Caki2 (cell line): ENCODE measurements around the gene MAPK8IP1. TPM values are rescaled to one million over a fixed set of nuclear protein-coding genes. Genes with fewer than 3 reads are reported as not detected.
"Not testable (repeated sequence)": the region's sequence is repeated elsewhere in the genome, so short reads cannot be mapped to it uniquely, and the experiment has no call there.

Source experiments
- DNase-seq: peaks from one replicate; pipeline ENCODE4 v3.0.0-alpha.2; 2015; ENCODE audit warnings: low read depth
- in situ Hi-C: cut with HindIII; loops from 2 replicates; pipeline ENCODE4 v1.10.0; 2016; ENCODE audit warnings: low sequenced_read_pairs, low pct_unique_long_range_greater_than_20kb, mixed read lengths
- total RNA-seq: library from RNA; depleted of rRNA; stranded (reverse); fragments of >200 nt; shearing (Covaris generic); gene quantifications from 2 replicates; pipeline ENCODE4 v1.2.3, GENCODE V29; 2014; ENCODE audit warnings: low replicate concordance

Gene MAPK8IP1
- total RNA-seq, 1 experiment from 2014 or later, result 6.5 TPM

DNA sequence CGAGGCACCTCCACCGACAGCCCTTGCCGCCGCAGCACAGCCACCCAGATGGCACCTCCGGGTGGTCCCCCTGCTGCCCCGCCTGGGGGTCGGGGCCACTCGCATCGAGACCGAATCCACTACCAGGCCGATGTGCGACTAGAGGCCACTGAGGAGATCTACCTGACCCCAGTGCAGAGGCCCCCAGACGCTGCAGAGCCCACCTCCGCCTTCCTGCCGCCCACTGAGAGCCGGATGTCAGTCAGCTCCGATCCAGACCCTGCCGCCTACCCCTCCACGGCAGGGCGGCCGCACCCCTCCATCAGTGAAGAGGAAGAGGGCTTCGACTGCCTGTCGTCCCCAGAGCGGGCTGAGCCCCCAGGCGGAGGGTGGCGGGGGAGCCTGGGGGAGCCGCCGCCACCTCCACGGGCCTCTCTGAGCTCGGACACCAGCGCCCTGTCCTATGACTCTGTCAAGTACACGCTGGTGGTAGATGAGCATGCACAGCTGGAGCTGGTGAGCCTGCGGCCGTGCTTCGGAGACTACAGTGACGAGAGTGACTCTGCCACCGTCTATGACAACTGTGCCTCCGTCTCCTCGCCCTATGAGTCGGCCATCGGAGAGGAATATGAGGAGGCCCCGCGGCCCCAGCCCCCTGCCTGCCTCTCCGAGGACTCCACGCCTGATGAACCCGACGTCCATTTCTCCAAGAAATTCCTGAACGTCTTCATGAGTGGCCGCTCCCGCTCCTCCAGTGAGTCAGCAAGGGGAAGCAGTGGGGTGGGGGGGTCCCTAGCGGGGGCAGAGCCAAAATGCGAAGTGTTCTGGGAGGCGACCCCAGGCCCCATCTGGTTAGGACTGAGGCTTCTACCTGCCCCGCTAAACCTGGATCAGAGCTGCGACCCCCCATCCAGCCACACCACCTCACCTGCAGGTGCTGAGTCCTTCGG, 17.3 kb downstream of the MAPK8IP1 start:
- DNase-seq, result no peak
- in situ Hi-C loops, result no loop called here

DNA sequence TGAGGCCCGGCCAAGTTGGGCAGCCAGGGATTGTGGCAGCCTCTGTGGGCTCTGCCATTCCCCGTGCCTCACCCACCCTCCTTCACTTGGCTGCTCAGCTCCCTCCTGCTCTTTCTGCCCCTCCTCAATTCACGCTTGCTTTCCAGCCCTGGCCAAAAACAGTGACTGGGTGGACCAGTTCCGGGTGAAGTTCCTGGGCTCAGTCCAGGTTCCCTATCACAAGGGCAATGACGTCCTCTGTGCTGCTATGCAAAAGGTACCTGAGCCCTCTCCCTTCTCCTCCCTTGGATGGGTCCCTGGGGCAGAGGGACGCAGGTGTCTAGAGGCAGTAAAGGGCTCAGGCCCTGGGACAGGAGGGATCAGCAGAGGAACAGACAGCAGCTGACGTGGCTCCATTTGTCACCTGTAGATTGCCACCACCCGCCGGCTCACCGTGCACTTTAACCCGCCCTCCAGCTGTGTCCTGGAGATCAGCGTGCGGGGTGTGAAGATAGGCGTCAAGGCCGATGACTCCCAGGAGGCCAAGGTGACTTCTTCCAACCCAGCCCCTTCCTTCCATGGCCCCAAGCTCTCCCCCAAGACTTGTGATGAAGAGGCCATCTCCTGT, 19.0 kb downstream of the MAPK8IP1 start:
- in situ Hi-C loops, result no loop called here
- no peak for DNase-seq

DNA sequence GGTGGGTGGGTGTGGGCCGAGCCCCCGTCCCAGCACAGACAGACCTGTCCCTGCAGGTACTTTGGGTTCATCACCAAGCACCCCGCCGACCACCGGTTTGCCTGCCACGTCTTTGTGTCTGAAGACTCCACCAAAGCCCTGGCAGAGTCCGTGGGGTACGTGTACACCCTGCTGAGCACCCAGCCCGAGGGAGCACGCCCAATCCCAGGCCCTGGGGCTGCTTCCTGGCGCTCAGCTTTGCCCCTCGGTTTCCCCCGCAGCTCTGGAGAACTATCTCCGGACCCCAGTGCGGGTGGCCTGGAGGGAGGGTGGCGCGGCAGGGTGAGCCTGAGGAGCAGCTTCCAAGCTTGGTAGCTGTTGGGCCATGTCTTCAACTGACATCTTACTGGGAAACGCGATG, 19.6 kb downstream of the MAPK8IP1 start:
- no peak for DNase-seq
- in situ Hi-C loops, result no loop called here

DNA sequence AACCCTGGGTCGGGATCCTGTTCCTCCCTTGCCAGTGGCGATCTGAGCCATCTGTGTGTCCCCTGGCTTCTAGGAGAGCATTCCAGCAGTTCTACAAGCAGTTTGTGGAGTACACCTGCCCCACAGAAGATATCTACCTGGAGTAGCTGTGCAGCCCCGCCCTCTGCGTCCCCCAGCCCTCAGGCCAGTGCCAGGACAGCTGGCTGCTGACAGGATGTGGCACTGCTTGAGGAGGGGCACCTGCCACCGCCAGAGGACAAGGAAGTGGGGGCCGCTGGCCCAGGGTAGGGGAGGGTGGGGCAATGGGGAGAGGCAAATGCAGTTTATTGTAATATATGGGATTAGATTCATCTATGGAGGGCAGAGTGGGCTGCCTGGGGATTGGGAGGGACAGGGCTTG, 20.1 kb downstream of the MAPK8IP1 start:
- DNase-seq, in situ Hi-C loops: not testable (repeated sequence)

DNA sequence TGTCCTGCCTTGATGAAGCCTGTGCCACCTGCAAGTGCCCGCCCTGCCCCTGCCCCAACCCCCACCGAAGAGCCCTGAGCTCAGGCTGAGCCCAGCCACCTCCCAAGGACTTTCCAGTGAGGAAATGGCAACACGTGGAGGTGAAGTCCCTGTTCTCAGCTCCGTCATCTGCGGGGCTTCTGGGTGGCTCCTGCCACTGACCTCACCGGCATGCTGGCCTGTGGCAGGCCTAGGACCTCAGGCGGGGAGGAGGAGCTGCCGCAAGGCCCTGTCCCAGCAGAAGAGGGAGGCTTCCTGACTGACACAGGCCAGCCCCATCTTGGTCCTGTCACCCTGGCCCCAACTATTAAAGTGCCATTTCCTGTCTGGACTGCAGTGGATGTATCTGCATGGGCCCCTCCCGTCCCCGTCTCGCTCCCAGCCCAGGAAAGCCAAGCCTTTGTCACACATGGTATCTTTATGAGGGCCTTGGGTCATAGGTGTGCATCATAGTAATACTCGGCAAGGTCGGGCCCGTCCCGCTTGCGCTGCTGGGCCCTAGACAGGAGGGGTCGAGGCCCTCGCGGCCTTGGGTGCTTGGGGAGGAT, 20.7 kb downstream of the MAPK8IP1 start:
- in situ Hi-C loops, result no loop called here
- no peak for DNase-seq

DNA sequence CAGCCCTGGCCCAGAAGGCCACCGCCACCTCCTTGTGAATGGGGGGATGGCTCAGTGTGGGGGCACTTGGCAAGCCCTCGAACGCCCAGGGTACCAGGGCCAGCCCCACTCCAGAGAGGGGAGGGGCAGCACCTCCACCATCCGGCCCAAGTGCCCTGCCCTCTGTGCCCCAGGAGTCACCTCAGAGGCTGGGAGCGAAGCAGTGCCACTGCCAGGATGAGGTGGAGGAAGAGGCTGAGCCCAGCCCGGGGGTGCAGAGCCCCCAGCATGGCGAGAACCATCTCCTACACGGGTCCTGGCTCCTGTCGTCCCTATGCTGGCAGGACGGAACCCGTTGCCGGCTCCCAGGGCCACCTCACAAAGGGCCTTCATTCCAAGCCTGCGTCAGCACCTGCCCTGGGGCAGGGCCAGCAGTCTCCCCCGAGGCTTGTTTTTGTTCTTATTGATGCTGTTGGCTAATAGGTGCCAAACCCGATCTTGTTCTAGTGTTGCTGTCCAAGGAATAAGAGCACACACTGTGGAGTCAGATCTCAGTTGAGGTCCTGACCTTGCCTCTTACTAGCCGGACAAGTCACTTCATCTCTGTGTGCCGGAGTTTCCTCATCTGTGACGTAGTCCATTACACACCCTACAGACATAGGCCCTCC, 21.6 kb downstream of the MAPK8IP1 start, which contains the start of gene FREY1:
TSS of gene FREY1 (minus strand) at position 307 of the 647 bp plus-strand sequence. CDS start at position 281, 26 bp downstream.
- in situ Hi-C loops, result no loop called here
- no peak for DNase-seq

DNA sequence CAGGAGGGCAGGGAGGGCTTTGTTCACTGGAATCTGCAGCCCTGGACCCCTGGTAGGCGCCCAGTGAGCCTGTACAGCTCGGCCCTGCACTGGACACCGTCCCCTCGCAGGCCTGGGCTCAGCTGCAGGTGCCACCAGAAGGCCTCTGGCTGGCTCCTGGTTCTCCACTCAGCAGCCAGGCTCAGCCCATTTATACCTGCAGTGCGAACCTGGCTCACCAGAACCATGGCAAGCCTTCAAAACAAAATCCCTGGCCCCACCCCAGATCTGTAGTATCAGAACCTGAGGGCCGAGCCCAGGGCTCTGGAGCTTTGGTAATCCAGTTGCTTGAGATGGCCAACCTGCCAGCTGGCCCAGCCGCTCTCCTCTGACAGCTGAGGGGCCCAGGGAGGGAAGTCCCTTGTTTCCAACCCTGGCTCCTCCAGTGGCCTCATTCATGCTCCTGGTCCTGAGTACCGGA, 22.5 kb downstream of the MAPK8IP1 start:
- in situ Hi-C loops, result no loop called here
- no peak for DNase-seq

DNA sequence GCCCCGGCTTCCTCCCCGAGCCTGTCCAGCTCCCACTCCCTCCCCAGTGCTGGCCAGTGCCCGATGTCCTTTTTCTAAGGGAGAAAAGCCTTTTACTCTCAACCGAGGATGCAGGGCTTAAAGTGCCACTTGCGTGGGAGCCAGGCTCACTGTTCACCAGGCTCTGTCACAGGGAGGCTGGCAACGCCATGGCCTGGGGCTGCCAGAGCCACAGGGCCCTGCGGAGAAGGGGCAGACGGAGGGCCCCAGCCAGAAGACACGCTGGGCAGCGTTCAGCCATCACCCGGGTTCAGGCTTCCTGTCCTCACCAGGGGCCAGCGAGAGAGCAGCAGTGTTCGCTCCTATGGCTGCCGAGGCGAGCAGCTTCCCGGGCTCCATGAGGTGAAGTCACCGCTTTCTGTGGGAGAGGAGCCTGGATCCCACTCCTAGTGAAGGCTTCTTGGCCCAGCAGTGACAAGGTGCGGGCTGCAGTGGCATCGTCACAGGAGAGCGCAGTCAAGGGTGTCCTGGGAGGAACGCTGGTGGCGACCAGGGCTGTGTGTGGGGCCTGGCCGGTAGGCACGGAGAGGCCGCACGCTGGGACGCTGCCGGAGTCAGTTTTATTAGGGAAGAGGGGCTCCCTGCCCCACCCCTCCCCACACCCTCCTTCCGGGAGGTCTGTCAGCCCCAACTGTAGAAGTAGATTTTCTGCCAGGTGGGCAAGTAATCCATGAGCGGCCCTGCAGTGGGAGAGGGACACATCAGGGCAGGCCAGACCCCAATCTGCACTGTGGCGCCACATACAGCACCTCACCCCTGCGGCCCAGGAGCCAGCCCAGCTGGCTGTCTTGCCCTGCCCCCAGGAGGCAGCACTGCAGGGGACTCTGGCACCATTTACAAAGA, 24.4 kb downstream of the MAPK8IP1 start:
- DNase-seq, result no peak
- in situ Hi-C loops, result no loop called here

DNA sequence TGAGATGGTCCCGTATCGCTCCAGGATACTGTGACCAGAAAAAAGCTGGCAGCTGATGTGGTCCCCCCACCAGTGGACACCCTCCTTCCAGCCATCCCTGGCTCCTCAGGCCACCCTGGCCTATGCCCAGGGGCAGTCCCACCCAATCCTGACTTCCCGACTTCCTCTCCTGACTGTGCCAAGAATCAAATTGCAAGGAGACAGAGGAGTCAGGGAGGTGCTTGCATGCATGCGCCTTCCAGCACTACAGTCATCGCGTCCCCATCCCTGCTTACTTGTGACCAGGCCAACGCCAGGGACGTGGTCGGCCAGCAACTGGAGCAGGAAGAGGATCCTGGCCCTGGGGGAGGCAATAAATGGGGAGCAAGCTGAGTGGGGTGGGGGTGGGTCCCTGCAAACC, 25.2 kb downstream of the MAPK8IP1 start:
- DNase-seq, result no peak
- in situ Hi-C loops, result no loop called here

DNA sequence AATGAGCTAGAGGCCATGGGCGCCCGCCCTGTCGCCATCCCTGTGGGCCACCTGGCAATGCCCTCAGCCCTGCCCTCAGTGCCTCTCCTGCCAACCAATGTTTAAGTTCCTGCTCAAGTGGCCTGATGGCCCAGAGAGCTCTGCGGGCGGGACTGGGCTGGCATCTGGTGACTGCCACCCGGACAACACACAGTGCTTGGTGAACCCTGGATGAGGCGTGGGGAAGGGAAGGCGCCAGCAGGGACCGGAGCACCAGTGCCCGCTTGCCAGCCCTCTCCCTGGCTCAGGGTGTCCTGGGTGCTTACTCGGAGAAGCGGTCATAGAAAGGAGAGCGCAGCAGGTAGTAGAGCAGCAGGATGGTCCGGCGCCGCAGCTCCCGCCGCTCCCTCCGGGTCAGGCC, 28.1 kb downstream of the MAPK8IP1 start:
- DNase-seq, result no peak
- in situ Hi-C loops, result no loop called here

DNA sequence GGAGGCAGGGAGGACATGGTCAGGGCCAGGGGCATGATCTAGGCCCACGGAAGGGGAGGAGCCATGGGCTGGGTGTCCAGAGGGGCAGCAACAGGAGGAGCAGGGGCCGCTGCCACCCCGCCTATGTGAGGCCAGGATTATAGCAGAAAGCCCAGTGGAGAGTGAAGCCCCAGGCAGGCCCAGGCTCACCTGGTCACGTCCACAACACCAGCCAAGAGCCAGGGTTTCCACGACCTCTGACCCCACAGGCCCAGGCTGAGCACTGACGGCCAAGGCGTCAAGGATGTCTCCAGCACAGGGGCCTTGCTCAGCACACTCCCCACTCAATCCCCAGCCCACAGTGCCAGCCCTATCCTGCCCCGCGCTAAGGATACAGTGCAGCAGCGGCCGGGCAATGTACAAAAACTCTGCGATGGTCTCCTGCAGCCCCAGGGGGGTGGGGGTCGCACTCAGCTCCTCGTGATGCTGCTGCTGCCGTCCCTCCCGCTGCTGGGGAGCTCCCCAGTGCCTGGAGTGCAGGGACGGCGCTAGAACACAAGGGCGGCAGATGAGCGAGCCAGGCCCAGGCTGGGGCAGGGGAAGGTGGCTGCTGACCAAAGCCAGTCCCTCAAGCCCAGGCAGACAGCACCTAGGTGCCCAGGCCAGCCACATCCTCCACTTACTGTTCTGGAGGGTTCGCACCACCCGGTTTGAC, 28.6 kb downstream of the MAPK8IP1 start:
- in situ Hi-C loops, result no loop called here
- DNase-seq, result no peak

DNA sequence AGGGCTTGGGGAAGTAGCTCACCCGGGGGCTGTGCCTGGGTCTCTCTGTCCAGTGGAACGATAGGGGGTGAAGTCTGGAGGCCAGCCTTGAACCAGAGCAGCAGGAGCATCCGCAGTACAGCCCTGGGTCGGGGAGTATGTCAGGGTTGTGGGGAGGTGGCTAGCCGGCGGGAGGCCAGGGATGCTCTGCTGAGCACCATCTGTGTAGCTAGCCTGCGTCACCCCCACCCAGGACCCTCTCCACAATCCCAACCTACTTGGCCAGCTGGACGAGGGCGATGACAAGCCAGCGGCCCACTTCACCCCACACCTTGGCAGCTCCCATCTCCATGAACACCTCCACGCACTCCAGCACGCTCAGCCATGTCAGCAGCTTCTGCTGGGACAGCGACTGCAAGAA, 30.0 kb downstream of the MAPK8IP1 start:
- in situ Hi-C loops, result no loop called here
- DNase-seq, result no peak

DNA sequence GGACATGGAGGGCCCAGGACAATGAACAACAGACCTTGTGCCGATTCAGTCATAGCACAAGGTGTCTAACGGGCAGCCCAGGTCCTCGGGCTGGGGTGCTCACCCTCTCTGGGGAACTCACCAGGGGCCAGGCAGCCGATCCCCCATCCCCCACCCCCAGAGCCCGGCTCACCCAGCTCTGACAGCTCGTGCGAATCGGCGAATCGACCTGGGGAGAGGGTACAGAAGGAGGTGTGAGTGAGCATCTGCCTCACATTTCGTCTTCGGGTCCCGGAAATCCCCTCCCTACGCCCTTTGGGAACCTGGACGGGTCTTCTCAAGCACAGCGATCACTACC, 31.8 kb downstream of the MAPK8IP1 start:
- no peak for DNase-seq
- in situ Hi-C loops, result no loop called here

DNA sequence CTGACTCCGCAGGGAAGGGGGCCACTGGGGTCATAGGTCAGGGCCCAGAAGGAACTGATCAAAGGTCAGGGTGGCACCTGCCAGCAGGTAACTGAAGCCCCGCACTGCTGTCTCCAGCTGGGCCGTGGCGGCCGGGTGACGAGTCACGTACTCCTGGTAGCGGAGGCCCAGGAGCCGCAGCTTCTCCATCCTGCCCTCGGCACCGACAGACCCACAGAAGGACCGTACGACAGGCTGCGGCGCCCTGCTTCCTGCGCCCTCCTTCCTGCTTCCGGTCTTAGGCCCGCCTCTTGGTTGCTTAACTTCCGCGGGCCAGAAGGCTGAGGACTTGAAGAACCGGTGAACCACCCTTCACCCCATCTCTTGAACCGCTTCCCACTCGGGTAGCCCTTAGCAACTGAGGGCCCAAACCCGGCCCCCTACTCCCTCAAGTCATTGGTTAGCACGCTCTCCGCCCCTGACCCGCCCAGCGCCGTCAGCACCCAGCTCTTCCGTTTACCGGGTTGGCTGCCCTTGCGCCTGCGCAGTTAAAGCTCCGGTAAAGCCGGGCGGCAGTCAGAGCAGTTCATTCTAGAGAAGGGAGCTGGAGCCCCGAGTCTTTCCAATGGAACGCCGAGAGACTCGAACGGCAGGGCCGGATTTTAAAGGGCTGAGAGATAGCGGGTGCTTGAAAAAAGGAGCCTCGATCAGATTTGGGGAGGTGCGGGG, 32.3 kb downstream of the MAPK8IP1 start, which contains the start of gene PEX16:
TSS of gene PEX16 (minus strand) at position 255 of the 708 bp plus-strand sequence. CDS start at position 189, 66 bp downstream.
- in situ Hi-C loops, result no loop called here
- peak; percentile 95 for DNase-seq

DNA sequence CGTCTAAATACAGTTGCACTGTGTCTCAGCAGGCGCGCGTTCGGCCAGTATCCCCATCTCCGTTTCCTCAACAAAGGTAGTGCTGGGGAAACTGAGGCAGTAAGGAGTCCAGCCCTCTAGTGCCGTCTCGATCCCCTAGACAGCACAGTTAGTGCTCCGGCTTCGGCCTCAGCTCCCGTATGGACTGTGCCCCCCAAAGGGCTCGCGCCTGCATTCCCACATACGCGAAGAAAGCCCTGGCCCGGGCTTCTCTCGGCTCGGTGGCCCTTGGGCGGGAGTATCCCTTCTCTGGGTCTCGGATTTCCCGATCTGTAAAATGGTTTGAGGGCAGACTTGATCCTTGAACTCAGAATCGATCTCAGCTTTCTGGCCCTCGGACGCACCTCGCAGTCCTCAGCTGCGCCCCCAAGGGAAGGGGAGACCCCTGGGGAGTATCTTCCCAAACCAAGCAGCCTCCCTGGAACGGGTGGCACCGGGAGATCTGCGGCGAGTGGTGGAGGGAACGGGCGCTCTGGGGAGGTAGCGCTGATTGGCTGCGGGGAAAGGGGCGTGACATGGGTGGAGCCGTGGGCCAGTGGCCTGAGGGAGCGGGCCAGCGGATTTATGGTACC, 33.0 kb downstream of the MAPK8IP1 start:
- in situ Hi-C loops, result no loop called here
- peak; percentile 63 for DNase-seq

DNA sequence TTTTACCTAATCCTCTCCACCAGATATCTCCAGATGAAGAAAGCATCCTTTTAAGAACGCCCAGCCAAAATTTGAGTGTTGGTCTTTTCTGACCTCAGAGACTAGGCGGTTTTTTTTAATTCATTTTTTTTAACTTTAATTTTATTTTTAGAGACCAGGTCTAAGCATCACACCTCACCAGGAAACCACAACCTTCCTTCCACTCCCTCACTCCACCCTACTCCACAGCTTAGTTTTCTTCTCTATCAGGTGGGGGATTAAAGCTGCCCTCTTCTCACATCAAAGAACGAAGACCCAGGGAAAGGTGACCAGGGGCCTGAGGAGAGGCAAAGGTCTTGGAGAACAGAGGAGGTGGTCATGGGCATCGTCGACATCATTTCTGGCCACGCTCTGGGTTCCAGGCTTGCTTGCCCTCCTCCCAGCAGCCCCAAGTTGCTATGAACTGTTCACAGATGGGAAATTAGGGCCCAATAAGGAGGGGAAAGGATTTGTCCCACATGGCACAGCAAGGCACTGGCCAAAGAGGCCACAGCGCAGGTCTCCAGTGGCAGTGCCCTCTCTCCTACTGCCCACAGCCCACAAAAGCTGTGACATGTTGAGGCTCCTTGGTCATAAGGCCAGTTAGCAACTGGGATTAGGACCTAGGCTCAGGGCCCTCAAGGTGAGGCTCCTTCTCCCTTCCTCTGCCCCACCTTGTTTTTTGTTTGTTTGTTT, 33.7 kb downstream of the MAPK8IP1 start:
- in situ Hi-C loops, result no loop called here
- no peak for DNase-seq
